Measurements from ENCODE around the gene NKD2.

DNA sequence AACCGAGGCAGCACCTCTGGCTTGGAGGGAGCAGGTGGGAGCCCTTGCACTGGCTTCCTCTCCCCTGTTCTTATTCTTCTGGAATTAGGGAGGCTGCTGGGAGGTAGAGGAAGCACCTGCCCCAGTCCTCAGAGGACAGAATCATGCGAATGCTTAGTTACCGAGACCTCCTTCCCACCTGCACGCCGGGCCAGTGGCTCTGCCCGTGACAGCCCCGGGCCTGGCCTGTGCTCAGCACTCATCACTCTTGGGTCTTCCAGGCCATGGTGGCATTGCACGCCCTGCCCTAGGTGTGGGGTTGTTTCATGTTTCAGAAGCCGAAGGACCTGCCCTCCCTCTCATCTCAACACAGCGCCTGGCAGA, 45.3 kb upstream of the NKD2 start:
- TF ChIP-seq, protein P1, sequence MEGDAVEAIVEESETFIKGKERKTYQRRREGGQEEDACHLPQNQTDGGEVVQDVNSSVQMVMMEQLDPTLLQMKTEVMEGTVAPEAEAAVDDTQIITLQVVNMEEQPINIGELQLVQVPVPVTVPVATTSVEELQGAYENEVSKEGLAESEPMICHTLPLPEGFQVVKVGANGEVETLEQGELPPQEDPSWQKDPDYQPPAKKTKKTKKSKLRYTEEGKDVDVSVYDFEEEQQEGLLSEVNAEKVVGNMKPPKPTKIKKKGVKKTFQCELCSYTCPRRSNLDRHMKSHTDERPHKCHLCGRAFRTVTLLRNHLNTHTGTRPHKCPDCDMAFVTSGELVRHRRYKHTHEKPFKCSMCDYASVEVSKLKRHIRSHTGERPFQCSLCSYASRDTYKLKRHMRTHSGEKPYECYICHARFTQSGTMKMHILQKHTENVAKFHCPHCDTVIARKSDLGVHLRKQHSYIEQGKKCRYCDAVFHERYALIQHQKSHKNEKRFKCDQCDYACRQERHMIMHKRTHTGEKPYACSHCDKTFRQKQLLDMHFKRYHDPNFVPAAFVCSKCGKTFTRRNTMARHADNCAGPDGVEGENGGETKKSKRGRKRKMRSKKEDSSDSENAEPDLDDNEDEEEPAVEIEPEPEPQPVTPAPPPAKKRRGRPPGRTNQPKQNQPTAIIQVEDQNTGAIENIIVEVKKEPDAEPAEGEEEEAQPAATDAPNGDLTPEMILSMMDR (IDR thresholded peaks at IDR 0.05; ENCODE audit: low read depth, low read length, poor library complexity, severe bottlenecking), result no peak
- no peak for TF ChIP-seq EZH2phosphoT487 (IDR thresholded peaks at IDR 0.05; ENCODE audit: borderline replicate concordance, low read length)

All from DOHH2 (cell line).